Duodenal mucosa (tissue), 2 donors: ENCODE results near the gene SNRNP70.

ENCODE experiments used
- H3K27ac ChIP-seq: one replicate; pipeline ENCODE4 v1.7.0; 2013; ENCODE audit warnings: low read depth, low read length
- H3K27me3 ChIP-seq, 2 donors: one replicate each; pipeline ENCODE4 v1.7.0; 2013; ENCODE audit warnings: low read length in 2 of 2, control low read depth in 1 of 2; ENCODE audit not compliant: insufficient read depth in 2 of 2, control insufficient read depth in 1 of 2
- H3K36me3 ChIP-seq, 2 donors: one replicate each; pipeline ENCODE4 v1.7.0; 2013; ENCODE audit warnings: low read length in 2 of 2, control low read depth in 1 of 2; ENCODE audit not compliant: insufficient read depth in 2 of 2, control insufficient read depth in 1 of 2
- H3K4me1 ChIP-seq, 2 donors: one replicate each; pipeline ENCODE4 v1.7.0; 2013; ENCODE audit warnings: low read length in 2 of 2, control low read depth in 1 of 2; ENCODE audit not compliant: insufficient read depth in 2 of 2, control insufficient read depth in 1 of 2
- H3K4me3 ChIP-seq, 2 donors: one replicate each; pipeline ENCODE4 v1.7.0; 2013; ENCODE audit warnings: low read length in 2 of 2, low read depth in 1 of 2
- H3K9ac ChIP-seq, 2 donors: one replicate each; pipeline ENCODE4 v1.7.0; 2013; ENCODE audit warnings: low read length in 2 of 2, low read depth in 1 of 2
- H3K9me3 ChIP-seq, 2 donors: one replicate each; pipeline ENCODE4 v1.7.0; 2013; ENCODE audit warnings: low read length in 2 of 2, control low read depth in 1 of 2; ENCODE audit not compliant: control insufficient read depth in 1 of 2

Gene SNRNP70

DNA sequence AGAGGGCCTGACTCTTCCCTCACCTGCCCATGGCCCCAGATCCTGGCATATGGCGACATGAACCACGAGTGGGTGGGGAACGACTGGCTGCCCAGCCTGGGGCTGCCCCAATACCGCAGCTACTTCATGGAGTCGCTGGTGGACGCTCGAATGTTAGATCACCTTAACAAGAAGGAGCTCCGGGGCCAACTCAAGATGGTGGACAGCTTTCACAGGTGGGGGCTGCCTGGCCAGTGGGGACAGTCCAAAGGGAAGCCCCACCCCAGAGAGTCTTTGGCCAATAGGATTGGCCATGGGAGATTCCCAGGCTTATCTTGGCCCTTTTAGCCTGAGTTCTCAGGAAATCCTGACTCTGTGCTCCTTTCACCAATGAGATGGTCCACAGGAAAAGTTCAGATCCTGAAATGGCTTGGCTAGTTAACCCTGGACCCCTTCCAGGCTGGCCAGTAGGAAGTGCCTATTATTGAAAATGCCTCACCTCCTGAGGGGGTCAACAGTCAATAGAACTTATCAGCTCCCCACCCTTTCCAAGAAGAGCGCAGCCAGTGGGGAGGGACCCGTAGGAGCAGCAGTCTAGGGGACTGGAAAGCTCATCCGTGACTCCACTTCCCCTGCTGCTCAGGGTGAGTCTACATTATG, 62.9 kb downstream of the SNRNP70 start:
- H3K27ac ChIP-seq: peak overlapping the region; percentile 58
- H3K9ac ChIP-seq: peak overlapping the region; percentile 57 to 61
- peak overlapping the region; percentile 88 to 97 for H3K4me3 ChIP-seq
- H3K36me3 ChIP-seq: no peaks in the 10 kb centered on the region
- H3K27me3 ChIP-seq: peaks cover 0 to 5% of the 10 kb centered on the region in 2 donors
- no peaks in the 10 kb centered on the region for H3K9me3 ChIP-seq
- peaks cover 42 to 44% of the 10 kb centered on the region in 2 donors for H3K4me1 ChIP-seq

DNA sequence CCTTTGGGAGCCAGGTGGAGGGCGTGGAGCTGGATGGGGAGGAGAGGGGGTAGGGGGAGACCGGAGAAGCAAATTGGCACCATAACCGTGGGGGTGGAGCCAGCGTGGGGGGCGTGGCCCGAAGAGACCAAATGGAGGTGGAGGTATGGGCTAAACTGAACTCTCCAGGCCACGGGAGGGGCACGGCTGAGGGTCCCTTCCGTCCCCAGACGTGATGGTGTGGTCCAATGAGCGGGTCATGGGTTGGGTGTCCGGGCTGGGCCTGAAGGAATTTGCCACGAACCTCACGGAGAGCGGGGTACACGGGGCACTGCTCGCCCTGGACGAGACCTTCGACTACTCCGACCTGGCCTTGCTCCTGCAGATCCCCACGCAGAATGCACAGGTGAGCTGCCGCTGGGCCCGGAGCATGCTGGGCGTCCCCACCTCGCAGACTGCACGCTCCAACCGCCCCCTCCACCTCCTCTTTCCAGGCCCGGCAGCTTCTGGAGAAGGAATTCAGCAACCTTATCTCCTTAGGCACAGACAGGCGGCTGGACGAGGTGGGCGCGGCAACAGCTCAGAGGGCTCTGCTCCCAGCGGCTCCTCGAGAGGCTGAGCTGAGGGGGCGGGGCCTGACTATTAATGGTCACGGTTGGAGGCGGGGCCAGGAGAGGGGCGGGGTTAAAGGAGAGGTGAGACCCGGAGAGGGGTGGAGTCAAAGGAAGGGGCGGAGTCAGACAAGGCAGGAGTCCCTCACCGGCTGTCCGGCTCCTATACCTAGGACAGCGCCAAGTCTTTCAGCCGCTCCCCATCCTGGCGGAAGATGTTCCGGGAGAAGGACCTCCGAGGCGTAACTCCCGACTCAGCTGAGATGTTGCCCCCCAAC, 63.8 kb downstream of the SNRNP70 start:
- Histone ChIP-seq H3K36me3 (no peaks in the 10 kb centered on the region), H3K9ac (peak overlapping the region; percentile 98 to 99), H3K4me3 (peak overlapping the region; percentile 88 to 97), H3K4me1 (peaks cover 42 to 43% of the 10 kb centered on the region in 2 donors), H3K27me3 (peaks cover 0 to 5% of the 10 kb centered on the region in 2 donors), H3K9me3 (no peaks in the 10 kb centered on the region), H3K27ac (peak overlapping the region; percentile 97)

DNA sequence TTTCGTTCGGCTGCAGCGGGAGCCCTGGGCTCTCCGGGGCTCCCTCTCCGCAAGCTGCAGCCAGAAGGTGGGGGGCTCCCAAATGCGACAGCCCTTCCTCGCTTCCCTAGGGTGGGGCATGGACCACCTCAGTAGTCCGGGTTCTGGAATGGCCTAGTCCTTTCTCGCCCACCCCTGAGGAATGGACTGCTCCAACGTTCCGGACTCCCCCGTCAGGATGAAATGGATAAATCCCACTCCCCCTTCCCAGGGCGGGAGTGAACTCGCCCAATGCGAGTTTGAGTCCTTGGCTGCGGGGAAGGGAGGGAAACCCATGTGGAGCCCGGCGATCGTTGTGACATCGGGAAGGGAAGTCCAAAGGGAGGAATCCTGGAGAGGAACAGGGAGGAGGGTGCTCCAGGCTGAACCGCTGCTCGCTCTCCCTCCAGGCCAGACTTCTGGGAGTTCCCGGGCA, 64.4 kb downstream of the SNRNP70 start:
- peaks cover 0 to 5% of the 10 kb centered on the region in 2 donors for H3K27me3 ChIP-seq
- no peaks in the 10 kb centered on the region for H3K9me3 ChIP-seq
- H3K9ac ChIP-seq: peak overlapping the region; percentile 98 to 99
- H3K27ac ChIP-seq: peak overlapping the region; percentile 97
- H3K4me3 ChIP-seq: peak overlapping the region; percentile 88 to 97
- no peaks in the 10 kb centered on the region for H3K36me3 ChIP-seq
- peaks cover 42 to 43% of the 10 kb centered on the region in 2 donors for H3K4me1 ChIP-seq

DNA sequence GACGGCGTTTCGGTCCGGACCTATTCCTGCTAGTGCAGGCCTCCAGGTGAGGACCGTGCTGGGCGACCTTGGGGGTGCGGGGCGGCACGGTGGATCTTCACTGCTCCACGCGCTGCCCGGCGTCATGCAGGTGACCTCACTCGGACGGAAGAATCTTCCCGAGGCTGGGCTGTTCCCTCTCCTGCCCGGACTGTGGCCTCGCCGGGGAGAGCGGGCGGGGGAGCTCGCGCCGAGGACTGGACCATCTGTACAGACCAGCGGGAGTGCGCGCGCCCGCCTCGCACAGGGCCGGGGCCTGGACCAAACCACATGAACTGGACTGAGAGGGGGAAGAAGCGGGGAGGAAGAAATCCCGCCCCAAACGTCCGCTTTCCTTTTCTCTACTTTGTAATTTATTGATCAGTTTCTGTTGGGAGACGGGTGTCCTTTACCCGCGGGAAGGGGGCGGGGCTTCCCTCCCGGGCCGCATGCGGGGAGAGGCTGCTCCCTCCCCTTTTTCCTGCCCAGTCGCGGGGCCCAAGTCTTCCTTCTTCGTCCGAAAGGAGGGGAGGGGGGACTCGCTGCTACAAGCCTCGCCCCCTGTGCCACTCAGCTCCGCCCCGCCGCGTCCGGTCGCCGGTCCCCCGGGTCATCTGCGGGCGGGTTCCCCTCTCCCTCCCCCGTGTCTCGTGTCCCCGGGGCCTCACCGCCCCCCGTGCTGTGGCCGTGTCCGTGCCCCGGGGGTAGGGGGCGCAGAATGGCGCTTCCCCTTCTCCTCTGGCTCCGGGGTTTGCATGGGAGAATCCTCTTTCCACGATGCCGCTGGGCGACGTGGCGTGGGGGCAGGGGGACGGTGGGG, 65.1 kb downstream of the SNRNP70 start:
- Histone ChIP-seq H3K9ac (peak overlapping the region; percentile 98 to 99), H3K9me3 (no peaks in the 10 kb centered on the region), H3K36me3 (no peaks in the 10 kb centered on the region), H3K27me3 (peaks cover 0 to 5% of the 10 kb centered on the region in 2 donors), H3K4me1 (peaks cover 42 to 43% of the 10 kb centered on the region in 2 donors), H3K27ac (peak overlapping the region; percentile 97), H3K4me3 (peak overlapping the region; percentile 88 to 97)

DNA sequence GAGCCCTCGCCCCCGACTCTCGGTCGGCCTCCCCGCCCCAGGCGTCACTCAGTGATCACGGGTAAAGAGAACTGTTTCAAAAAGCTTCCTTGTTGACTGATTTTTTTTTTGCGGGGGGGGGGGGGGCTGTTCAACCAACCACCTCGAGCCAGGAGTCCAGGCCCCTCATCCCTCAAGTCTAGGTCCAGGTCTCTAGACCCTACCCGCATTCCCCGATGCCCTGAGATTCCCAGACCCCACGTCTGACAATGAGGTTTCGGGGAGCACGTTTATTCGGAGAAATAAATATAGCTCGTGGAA, 65.6 kb downstream of the SNRNP70 start:
- H3K36me3 ChIP-seq: no peaks in the 10 kb centered on the region
- H3K4me1 ChIP-seq: peaks cover 37% of the 10 kb centered on the region in 2 donors
- no peaks in the 10 kb centered on the region for H3K9me3 ChIP-seq
- peak overlapping the region; percentile 98 to 99 for H3K9ac ChIP-seq
- peak overlapping the region; percentile 97 for H3K27ac ChIP-seq
- H3K27me3 ChIP-seq: peaks cover 0 to 5% of the 10 kb centered on the region in 2 donors
- H3K4me3 ChIP-seq: peak overlapping the region; percentile 88 to 97

DNA sequence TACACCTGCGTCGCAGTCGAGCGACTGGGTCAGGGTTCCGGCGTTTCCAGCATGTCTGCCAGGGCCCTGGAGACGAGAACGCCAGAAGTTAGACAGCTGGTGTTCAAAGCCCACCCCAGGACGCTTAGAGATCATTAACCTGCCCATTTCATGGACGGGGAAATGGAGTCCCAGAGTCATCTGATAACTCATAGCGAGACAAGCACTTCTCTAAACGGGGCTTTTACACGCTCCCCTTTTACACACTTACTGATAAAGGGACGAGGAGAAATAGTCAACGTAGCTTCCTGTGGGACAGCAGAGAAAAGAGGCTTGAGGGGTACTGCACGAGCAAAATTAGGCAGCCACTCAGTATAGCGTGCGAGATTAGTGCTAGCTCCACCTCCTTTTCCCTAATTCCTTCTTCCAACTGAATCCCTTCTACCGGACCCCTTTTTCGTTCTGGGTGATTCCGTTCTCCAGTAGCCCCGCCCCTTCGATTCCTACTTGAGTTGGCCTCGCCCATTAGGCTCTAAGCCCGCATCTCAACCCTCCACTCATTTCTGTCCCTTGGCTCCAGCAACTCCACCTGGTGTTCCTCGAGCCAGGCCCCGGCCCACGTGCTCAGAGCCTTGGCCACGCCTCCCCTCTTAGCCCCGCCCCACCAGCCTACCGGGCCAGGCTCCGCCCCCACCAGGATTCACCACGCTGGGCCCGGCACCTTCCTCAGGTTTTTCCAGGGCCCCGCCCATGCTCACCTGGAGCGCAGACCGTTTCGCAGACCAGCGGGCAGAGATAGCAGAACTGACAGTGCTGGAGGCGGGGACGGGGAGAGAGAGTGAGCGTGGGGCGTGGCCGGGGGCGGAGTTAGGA, 66.2 kb downstream of the SNRNP70 start:
- H3K27ac ChIP-seq: peak overlapping the region; percentile 97
- peak overlapping the region; percentile 88 to 97 for H3K4me3 ChIP-seq
- H3K27me3 ChIP-seq: peaks cover 0 to 5% of the 10 kb centered on the region in 2 donors
- no peaks in the 10 kb centered on the region for H3K36me3 ChIP-seq
- peaks cover 32% of the 10 kb centered on the region in 2 donors for H3K4me1 ChIP-seq
- no peaks in the 10 kb centered on the region for H3K9me3 ChIP-seq
- peak overlapping the region; percentile 54 to 99 for H3K9ac ChIP-seq

DNA sequence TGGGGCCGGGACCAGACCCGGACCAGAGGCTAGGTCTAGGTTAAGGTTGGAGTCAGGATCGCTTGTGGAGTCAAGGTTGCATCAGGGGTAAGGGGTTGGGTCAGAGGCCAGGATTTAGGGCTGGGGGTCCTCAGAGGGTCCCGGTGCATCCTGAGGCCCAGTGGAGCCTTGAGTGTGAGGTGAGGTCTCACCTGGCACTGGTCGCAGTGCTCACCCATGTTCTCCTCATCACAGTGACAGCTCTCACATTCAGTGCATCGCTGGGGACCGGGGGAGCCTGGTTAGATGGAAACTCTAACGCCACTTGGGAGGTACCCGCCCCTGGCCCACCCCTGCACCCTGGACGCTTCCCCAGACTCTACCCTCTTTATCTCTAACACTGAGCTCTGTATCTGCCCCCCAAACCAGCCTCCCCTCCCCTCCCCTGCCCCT, 66.9 kb downstream of the SNRNP70 start:
- Histone ChIP-seq H3K4me1 (peaks cover 32 to 33% of the 10 kb centered on the region in 2 donors), H3K27ac (no peak overlapping the region), H3K27me3 (peaks cover 0 to 5% of the 10 kb centered on the region in 2 donors), H3K4me3 (no peak overlapping the region), H3K36me3 (no peaks in the 10 kb centered on the region), H3K9ac (no peak overlapping the region), H3K9me3 (no peaks in the 10 kb centered on the region)

DNA sequence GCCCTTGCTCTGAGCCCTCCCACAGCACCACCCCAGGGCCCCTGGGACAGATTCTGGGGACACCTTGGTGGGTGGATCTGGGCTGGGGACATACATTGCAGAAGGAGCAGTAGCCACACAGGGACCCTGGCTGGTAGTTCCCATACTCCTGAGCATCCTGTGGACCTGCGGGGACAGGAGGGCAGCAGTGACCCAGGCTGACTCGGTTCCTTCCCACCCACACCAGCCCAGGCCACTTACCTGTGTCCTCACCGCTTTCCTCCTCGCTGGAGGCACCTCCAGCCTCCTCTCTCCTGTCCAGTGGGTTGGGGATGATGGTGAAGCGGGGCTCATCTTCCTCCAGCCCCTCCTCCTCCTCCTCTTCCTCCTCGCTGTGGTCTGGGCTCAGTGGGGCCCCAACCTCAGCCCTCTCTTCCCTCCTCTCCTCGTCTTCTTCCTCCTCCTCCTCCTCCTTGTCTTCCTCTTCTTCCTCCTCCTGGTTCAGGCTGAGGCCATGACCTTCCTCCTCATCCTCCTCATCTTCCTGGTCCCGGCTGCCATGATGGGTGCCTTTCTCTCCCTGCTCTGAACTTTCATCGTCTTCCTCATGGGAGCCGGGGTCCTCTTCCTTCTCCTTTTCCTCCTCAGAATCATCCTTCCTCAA, 68.0 kb downstream of the SNRNP70 start:
- Histone ChIP-seq H3K9ac (no peak overlapping the region), H3K4me3 (no peak overlapping the region), H3K27ac (no peak overlapping the region), H3K4me1 (peaks cover 26 to 31% of the 10 kb centered on the region in 2 donors), H3K27me3 (peaks cover 0 to 2% of the 10 kb centered on the region in 2 donors), H3K9me3 (no peaks in the 10 kb centered on the region), H3K36me3 (no peaks in the 10 kb centered on the region)

DNA sequence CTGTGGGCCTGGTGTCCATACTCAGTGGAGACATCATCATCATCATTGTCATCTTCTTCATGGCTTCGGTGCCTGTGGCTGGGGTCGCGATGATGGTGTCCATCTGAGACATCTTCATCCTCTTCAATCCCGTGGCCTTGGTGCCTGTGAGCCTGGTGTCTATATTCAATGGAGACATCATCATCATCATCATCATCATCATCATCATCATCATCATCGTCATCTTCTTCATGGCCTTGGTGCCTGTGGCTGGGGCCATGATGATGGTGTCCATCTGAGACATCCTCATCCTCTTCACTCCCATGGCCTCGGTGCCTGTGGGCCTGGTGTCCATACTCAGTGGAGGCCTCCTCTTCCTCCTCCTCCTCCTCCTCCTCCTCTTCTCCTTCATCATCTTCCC, 69.0 kb downstream of the SNRNP70 start:
- Histone ChIP-seq H3K4me1 (peaks cover 18 to 27% of the 10 kb centered on the region in 2 donors), H3K27ac (no peak overlapping the region), H3K27me3 (no peaks in the 10 kb centered on the region), H3K9ac (no peak overlapping the region), H3K36me3 (no peaks in the 10 kb centered on the region), H3K4me3 (no peak overlapping the region), H3K9me3 (no peaks in the 10 kb centered on the region)
